GM18517 (cell line): ENCODE results near the gene HGS.
"Not testable (repeated sequence)": the region's sequence is repeated elsewhere in the genome, so short reads cannot be mapped to it uniquely, and the experiment has no call there.

Experiments used
- ATAC-seq: cut with Tn5 transposase; IDR thresholded peaks from one replicate; pipeline ENCODE4 v1.9.1; 2021; ENCODE audit warnings: mild to moderate bottlenecking, moderate library complexity; ENCODE audit not compliant: unreplicated experiment

HGS gene

DNA sequence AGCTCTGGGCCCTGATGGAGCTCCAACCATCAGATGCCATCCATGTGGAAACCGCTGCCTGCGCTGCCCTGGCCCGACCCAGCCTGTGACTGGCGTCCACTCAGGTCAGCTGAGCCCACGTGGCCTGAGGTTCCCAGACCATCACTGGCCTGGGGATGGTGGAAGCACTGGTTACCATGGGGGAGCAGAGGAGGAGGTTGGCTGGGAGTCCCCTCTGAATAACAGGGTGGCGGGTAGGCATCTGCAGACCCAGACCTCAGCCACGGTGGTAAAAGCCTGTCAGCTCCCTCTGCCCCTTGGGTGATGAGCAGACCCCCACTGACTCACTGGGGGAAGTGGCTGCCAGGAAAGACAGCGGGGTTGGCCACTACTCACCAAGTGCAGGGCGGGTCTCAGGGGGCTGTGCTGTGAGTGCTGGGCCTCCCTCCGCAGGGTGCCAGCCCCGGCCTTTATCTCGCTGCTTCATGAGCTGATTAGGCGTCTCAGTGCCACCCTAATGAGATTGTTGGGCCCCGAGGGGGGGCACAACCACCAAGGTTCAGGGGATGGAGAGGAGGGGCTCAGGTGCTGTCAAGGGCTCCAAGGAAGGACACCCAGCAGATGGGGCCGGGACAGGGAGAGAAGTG is 27.6 kb upstream of the HGS start, which contains the start of gene PDE6G:
Gene PDE6G, minus strand, starts transcription at position 425 of the 626 bp plus-strand sequence. CDS start 3,237 bp downstream, outside the sequence.
- ATAC-seq: no peak

DNA sequence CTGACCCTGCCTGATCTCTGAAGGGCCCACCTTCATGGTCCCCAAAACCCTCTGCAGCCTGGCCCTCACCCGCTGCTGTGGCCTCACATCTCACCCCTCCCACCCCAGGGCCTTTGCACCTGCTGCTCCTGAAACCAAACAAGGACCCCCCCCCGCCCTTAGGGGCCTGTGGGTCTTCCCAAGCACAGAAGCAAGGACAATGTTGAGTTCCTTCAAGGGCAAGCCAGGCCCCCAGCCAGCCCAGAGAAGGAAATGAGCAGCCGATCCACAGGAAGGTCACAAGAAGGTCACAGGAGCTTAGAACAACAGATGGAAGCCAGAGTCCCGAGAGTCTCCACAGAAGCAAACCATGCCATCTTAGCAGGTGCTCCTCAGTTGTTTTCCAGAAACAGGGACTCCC is 27.0 kb upstream of the HGS start:
- ATAC-seq: no peak

DNA sequence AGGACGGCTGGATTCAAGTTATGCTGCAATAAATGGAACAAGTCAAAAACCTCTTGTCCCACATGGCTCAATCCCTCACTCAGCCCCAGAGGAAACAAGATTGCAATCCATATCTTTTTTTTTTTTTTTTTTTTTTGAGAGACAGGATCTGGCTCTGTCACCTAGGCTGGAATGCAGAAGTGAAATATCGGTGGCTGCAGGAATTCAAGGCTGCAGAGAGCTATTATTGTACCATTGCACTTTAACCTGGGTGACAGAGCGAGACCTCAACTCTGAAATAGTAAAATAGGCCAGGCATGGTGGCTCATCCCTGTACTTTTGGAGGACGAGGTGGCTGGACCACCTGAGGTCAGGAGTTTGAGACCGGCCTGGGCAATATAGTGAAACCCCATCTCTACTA is 24.8 kb upstream of the HGS start:
- ATAC-seq: no peak

GRCh38 chr17:81660441-81660840 is 23.4 kb upstream of the HGS start:
- ATAC-seq: no peak

DNA sequence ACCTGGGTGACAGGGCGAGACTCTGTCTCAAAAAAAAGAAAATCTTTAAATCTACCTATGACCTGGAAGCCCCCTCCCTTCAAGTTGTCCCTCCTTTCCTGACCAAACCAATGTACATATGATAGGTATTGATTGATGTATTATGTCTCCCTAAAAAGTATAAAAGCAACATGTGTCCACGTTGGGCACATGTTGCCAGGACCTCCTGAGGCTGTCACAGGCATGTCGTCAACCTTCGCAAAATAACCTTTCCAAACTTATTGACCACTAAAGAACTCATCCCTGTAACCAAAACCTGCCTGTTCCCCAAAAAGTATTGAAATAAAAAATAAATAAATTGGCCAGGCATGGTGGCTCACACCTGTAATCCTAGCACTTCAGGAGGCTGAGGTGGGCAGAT is 21.8 kb upstream of the HGS start:
- ATAC-seq: no peak

DNA sequence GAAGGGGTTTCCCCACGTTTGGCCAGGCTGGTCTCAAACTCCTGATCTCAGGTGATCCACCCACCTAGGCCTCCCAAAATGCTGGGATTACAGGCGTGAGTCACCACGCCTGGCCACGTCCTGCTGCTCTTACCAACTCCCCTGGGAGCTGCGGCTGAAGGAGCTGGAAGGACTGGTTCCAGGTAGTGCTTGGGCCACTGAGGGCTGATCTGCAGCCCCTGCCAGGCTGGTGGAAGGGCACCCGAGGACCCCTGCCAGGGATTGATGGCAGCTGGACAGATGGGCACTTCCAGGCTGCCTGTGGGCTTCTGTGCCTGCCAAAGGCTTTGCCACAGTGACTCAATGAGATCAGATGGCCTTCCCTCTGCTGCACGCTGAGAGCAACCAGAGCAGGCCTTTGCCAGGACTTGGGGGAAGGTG is 19.8 kb upstream of the HGS start:
- no peak for ATAC-seq

- ATAC-seq: no peak
These were observed 18.4 kb upstream of the HGS start for GRCh38 chr17:81665205-81666091.

- ATAC-seq: peak; percentile 9
These were observed 17.8 kb upstream of the HGS start for GRCh38 chr17:81666092-81666341.

DNA sequence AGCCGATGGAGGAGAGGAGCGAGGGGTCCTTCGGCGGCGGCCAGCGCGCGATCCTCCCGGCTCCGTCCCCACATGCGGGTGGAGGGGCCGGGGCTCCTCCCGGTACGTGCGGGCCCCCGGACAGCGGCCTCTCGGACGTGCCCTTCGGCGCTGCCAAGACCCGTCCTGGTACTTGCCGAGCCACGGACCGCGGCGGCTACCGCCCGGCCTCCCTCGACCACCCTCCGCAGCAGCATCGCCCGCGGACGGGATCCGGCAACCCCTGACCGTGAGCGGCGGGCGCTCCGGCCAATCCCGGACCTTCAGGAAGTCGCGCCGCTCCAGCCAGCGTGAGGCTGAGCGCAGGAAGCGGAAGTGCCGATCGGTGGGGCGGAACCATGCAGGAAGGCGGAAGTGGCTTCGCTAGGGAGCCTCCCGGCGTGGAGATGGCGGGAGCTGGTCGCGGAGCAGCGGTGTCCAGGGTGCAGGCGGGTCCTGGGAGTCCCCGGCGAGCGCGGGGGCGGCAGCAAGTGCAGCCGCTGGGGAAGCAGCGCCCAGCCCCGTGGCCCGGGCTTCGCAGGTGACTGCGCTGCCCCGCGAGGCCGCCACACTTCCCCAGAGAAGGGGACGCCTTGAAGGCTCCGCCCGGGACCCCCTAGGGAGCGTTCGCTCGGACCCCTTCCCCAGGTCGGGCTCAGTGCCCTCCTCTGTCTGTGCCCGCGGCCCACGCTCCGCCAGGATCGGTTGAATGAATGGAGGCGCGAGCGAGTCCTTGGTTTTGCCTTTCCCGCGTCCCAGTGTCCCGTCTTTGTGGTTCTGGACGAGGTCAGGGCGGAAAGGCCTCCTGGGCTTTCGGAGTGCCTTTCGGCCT is 17.2 kb upstream of the HGS start, which contains the start of the genes CCDC137 and OXLD1:
Gene CCDC137, plus strand, starts transcription at position 396 of the 850 bp plus-strand sequence. Its CDS starts 30 bp downstream, at position 426.
Gene OXLD1, minus strand, starts transcription at position 264 of the 850 bp plus-strand sequence. Its CDS starts 28 bp downstream, at position 236.
- ATAC-seq: peak; percentile 84

DNA sequence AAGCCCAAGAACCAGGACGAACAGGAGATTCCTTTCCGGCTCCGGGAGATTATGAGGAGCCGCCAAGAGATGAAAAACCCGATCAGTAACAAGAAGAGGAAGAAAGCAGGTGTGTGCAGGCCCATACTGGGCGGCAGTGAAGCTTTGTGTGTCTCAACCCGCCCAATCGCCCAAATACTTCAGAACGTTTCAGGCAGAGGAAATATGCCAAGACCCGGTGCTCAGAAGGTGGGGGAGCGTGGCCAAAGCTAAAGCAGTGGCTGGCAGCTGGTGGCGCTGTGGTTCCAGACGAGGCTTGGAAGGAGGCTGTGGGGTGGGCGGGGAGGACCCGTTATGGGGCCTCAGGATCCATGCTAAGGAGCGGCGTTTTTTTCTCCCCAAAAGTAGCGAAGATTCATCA is 16.1 kb upstream of the HGS start:
- ATAC-seq: no peak

DNA sequence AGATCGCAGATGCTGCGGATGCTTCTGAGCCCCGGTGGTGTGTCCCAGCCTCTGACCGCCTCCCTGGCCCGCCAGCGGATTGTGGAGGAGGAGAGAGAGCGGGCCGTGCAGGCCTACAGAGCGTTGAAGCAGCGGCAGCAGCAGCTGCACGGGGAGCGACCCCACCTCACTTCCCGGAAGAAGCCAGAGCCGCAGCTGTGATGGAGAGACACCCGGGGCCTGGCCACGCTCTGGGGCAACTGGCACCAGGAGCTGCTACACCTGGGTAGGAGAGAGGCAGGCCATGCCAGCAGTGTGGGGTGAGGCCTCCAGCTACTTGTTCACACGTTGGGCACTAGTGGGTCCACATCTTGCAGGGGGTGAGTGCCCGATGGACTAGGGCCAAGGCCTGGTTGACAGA is 11.3 kb upstream of the HGS start:
- no peak for ATAC-seq

DNA sequence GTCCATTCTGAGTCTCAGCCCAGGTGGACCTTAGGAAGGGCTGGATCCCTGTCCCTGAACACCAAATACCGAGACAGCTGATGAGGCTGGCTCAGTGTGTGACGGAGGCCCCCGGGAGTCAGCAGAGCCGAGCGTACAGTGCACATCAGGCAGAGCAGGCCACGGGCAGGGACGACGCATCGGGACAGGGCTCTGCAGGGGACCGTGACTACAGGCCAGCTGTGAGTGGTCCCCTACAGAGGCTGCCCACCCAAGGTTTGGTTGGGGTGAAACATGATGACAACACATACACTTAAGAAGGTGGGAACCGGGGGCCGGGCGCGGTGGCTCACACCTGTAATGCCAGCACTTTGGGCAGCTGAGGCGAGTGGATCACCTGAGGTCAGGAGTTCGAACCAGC is 10.9 kb upstream of the HGS start:
- no peak for ATAC-seq

GRCh38 chr17:81673561-81674258 is 10.1 kb upstream of the HGS start:
- ATAC-seq: no peak

DNA sequence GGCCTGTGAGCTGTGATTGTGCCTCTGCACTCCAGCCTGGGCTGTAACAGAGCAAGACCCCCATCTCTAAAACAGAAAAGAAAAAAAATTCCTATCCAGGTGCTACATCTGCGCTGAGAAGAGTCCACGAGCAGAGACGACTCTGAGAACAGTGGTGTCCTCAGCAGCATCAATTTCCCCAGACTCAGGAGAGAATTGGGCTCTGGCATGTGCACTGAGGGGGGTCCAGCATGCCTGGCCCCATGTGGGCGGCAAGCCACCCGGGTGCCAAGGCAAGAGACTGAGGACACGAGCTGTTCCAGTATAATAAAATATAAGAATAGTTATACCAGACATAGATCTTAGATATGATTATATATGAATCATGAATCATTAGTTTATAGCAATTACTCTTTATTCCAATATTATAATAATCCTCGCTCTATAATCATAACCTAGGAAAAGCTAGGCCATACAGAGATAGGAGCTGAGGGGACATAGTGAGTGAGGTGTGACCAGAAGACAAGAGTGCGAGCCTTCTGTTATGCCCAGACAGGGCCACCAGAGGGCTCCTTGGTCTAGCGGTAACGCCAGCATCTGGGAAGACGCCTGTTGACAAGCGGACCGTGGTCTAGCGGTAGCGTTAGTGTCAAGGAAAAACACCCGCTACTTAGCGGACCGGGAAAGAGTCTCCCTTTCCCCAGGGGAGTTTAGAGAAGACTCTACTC is 8.1 kb upstream of the HGS start:
- ATAC-seq: not testable (repeated sequence)

DNA sequence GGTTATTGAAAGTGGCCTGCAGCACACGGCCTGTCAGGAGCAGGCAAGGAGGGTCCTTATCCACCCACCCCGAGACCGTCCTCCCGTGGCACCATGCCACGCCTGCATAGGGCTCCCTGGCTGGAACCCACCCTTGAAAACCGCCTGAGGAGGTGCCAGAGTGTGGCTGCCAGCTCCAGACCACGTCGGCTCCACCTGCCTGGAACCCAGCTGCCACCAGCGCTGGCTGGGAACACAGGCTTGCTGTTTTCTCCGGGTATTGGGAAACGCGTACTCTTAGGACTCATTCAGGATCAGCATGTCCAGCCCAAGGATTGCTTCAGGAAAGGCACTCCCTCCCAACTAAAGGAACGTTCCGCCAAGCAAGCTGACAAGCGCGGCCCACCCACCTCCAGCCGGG is 6.9 kb upstream of the HGS start:
- ATAC-seq: no peak

DNA sequence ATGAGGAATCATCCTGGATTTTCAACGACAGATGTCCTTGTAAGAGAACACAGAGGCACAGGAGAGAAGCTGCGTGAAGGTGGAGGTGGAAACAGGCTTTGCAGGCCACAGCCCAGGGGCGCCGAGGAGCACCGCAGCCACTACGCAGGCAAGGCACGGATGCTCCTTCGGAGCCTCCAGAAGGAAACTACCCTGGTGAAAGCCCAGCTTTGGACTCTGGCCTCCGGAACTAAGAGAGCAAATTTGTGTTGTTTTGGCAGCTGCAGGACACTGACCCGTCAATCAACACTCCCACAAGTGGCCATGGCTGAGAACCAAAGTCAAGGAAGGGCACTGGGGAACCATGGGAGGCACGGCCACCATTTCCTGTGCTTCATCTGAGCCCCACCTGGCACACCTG is 3.7 kb upstream of the HGS start:
- no peak for ATAC-seq

- ATAC-seq: no peak
These were observed 2.1 kb upstream of the HGS start for GRCh38 chr17:81681672-81682071.

- ATAC-seq: no peak
These were observed 1.1 kb upstream of the HGS start for GRCh38 chr17:81682565-81683207.

DNA sequence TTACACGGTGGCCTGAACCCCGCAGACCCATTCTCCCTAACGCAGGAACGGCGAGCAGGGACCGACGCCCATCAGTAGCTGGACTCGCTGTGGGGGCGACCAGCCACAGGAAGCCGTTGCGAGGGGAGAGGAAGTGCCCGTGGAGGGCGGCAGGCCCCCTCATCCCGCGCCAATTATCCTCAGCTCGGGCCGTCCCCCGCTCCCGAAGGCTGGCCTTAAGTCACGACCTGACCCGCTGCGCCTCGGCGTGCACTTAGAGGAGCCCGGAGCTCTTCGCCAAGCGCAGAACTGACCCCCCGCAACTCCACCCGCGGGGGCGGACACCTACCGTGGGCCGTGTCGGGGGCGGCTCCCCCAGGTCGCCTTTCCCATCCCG is 615 bp upstream of the HGS start:
- ATAC-seq: no peak

DNA sequence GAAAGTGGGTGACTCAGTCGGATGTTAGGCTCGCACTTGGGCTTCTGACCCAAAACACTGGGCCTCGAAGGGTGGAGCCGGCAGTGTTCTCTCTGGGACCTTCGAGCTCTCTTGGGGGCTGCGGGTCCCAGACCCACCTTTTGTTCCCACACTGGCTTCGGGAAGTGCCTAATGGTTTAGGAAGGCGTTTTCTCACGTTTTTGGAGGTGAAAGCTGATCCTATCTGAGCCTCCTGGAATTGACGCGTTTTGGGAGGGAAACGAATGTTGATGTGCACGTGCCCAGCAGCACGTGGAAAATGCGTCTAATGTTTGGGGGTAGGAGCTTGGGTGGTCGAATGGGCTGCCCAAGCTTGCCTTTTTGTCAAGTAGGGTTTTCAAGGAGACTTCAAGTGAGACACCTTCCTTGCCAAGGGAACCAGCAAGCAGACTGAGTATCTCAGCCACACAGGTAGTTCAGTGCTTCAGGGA is 666 bp downstream of the HGS start:
- ATAC-seq: no peak
